Lower leg skin (tissue), 3 donors: ENCODE measurements around the gene ERICH3.

Experiments used
- CTCF ChIP-seq, 3 donors: fragments of 450-650 bp; IDR thresholded peaks; one replicate each; pipeline ENCODE4 v1.5.1; 2016; ENCODE audit warnings: antibody characterized with exemption in 3 of 3, mild to moderate bottlenecking in 3 of 3, moderate library complexity in 2 of 3
- POLR2A ChIP-seq, 2 donors: fragments of 450-650 bp; IDR thresholded peaks; one replicate each; pipeline ENCODE4 v1.6.1; 2016 to 2017; ENCODE audit warnings: antibody characterized with exemption in 2 of 2, mild to moderate bottlenecking in 1 of 2, moderate library complexity in 1 of 2

GRCh38 chr1:74686928-74687327 lies 13.3 kb upstream of the ERICH3 start:
- TF ChIP-seq CTCF (IDR thresholded peaks at IDR 0.05) (no peak), POLR2A (IDR thresholded peaks at IDR 0.05) (no peak)
